Fibroblast of lung (primary cell): ENCODE data around the gene DMBX1. TPM values are rescaled to one million over a fixed set of nuclear protein-coding genes. Genes with fewer than 3 reads are reported as not detected.

Source experiments
- DNase-seq, 2 donors: peaks; one replicate each; pipeline versions ENCODE4 v3.0.0 to v3.0.0-alpha.2; 2010; ENCODE audit warnings: low read depth in 2 of 2
- H2AFZ ChIP-seq: 2 replicates; pipeline ENCODE4 v1.5.1; 2012; ENCODE audit warnings: low read length, control low read depth, inconsistent platforms
- H3K27ac ChIP-seq: 2 replicates; pipeline ENCODE4 v1.5.1; 2011; ENCODE audit warnings: low read length, control low read depth; ENCODE audit not compliant: insufficient read depth
- H3K27me3 ChIP-seq: 2 replicates; pipeline ENCODE4 v1.5.1; 2011; ENCODE audit warnings: mild to moderate bottlenecking, low read length; ENCODE audit not compliant: control insufficient read depth, insufficient read depth
- H3K36me3 ChIP-seq: 2 replicates; pipeline ENCODE4 v1.5.1; 2011; ENCODE audit warnings: low read length; ENCODE audit not compliant: control insufficient read depth, insufficient read depth
- H3K4me1 ChIP-seq: 2 replicates; pipeline ENCODE4 v1.5.1; 2011; ENCODE audit warnings: low read length; ENCODE audit not compliant: control insufficient read depth, insufficient read depth; ENCODE audit errors: extremely low read depth
- H3K4me2 ChIP-seq: 2 replicates; pipeline ENCODE4 v1.5.1; 2011; ENCODE audit warnings: low read length, control low read depth; ENCODE audit not compliant: insufficient read depth; ENCODE audit errors: extremely low read depth
- H3K4me3 ChIP-seq, 4 experiments: fragments of 200-600 bp in 1 of 4; sonication (generic) in 1 of 4; replicated peaks in 1 of 4; 2 replicates each; pipeline ENCODE4 v1.5.1; 2011 to 2016; ENCODE audit warnings: low read length in 4 of 4, low read depth in 3 of 4, mild to moderate bottlenecking in 3 of 4, control low read depth in 2 of 4, inconsistent platforms in 1 of 4, mixed read lengths in 1 of 4; ENCODE audit not compliant: insufficient read depth in 1 of 4; ENCODE audit errors: control extremely low read depth in 1 of 4
- H3K79me2 ChIP-seq: 2 replicates; pipeline ENCODE4 v1.5.1; 2012; ENCODE audit warnings: mild to moderate bottlenecking, low read length, inconsistent platforms; ENCODE audit not compliant: control insufficient read depth, insufficient read depth
- H3K9ac ChIP-seq: 2 replicates; pipeline ENCODE4 v1.5.1; 2011; ENCODE audit warnings: mild to moderate bottlenecking, low read length, control low read depth; ENCODE audit not compliant: insufficient read depth
- H3K9me3 ChIP-seq: 2 replicates; pipeline ENCODE4 v1.5.1; 2012; ENCODE audit warnings: low read depth, low read length; ENCODE audit not compliant: control insufficient read depth, insufficient read depth
- H4K20me1 ChIP-seq: 2 replicates; pipeline ENCODE4 v1.5.1; 2011; ENCODE audit warnings: low read length; ENCODE audit not compliant: control insufficient read depth, insufficient read depth; ENCODE audit errors: extremely low read depth
- EZH2 ChIP-seq: IDR thresholded peaks from 2 replicates; pipeline ENCODE4 v1.5.1; 2012; ENCODE audit warnings: low read length, control low read depth, mild to moderate bottlenecking; ENCODE audit errors: missing control alignments
- polyA plus RNA-seq, 2 donors: library from polyadenylated mRNA; depleted of rRNA in 1 of 2; stranded (reverse) in 1 of 2; unstranded in 1 of 2; fragments of >200 nt; gene quantifications; 2 replicates each; pipeline ENCODE4 v1.2.1, GENCODE V29; 2011 to 2012; ENCODE audit warnings: missing spikeins in 1 of 2
- total RNA-seq: library from RNA; depleted of rRNA; stranded (reverse); fragments of >200 nt; gene quantifications from 2 replicates; pipeline ENCODE4 v1.2.1, GENCODE V29; 2014
- TF ChIP-seq, protein P1 (sequence below), 2 donors: IDR thresholded peaks in 1 of 2; conservative IDR thresholded peaks in 1 of 2; 1 replicate in 1 of 2; 2 replicates in 1 of 2; pipeline ENCODE4 v1.5.1; 2011 to 2012; ENCODE audit warnings: low read length in 2 of 2, control low read depth in 1 of 2, inconsistent platforms in 1 of 2, low read depth in 1 of 2, mild to moderate bottlenecking in 1 of 2

DMBX1 gene
- total and polyA plus RNA-seq, 2 donors (not counting 1 experiment from before 2014, with no cell fraction given), result not detected

GRCh38 chr1:46452931-46453325 is 36.7 kb upstream of the DMBX1 start:
- H3K27ac ChIP-seq, result no peak overlapping the region
- H3K9me3 ChIP-seq, result no peaks in the 10 kb centered on the region
- no peak overlapping the region for H2AFZ ChIP-seq
- no peak for TF ChIP-seq EZH2
- TF ChIP-seq, protein P1, sequence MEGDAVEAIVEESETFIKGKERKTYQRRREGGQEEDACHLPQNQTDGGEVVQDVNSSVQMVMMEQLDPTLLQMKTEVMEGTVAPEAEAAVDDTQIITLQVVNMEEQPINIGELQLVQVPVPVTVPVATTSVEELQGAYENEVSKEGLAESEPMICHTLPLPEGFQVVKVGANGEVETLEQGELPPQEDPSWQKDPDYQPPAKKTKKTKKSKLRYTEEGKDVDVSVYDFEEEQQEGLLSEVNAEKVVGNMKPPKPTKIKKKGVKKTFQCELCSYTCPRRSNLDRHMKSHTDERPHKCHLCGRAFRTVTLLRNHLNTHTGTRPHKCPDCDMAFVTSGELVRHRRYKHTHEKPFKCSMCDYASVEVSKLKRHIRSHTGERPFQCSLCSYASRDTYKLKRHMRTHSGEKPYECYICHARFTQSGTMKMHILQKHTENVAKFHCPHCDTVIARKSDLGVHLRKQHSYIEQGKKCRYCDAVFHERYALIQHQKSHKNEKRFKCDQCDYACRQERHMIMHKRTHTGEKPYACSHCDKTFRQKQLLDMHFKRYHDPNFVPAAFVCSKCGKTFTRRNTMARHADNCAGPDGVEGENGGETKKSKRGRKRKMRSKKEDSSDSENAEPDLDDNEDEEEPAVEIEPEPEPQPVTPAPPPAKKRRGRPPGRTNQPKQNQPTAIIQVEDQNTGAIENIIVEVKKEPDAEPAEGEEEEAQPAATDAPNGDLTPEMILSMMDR (conservative IDR thresholded peaks at IDR 0.05 in 1 of 2, IDR thresholded peaks at IDR 0.05 in 1 of 2; ENCODE audit: low read depth in 1 of 2, low read length in 2 of 2), result no peak
- no peaks in the 10 kb centered on the region for H3K4me1 ChIP-seq
- H3K36me3 ChIP-seq, result no peaks in the 10 kb centered on the region
- H3K27me3 ChIP-seq, result peaks cover 29% of the 10 kb centered on the region
- H3K4me2 ChIP-seq, result no peak overlapping the region
- no peak for DNase-seq
- H3K4me3 ChIP-seq, result no peak overlapping the region
- H3K79me2 ChIP-seq, result no peaks in the 10 kb centered on the region
- H4K20me1 ChIP-seq, result no peaks in the 10 kb centered on the region
- H3K9ac ChIP-seq, result no peak overlapping the region

DNA sequence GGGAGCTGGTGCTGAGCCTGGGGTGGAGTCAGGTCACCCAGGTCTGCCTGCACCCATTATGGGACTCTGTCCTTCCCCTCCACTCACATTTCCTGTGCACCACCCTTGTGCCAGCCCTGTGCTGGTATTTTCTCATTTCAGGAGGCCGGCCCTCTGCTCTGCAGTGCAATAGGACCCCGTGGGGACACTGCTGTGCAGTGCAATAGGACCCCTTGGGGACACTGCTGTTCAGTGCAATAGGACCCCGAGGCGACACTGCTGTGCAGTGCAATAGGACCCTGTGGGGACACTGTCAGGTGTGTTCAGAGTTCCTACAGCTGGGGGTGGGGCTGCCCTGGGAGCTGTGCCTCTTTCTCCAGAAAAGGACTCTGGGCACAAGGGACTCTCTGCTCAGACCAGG is 36.2 kb upstream of the DMBX1 start:
- H2AFZ ChIP-seq, result no peak overlapping the region
- no peaks in the 10 kb centered on the region for H4K20me1 ChIP-seq
- no peaks in the 10 kb centered on the region for H3K4me1 ChIP-seq
- TF ChIP-seq, protein P1 (conservative IDR thresholded peaks at IDR 0.05 in 1 of 2, IDR thresholded peaks at IDR 0.05 in 1 of 2; ENCODE audit: low read depth in 1 of 2, low read length in 2 of 2), result no peak
- no peak for TF ChIP-seq EZH2
- peaks cover 24% of the 10 kb centered on the region for H3K27me3 ChIP-seq
- no peak overlapping the region for H3K4me3 ChIP-seq
- H3K79me2 ChIP-seq, result no peaks in the 10 kb centered on the region
- H3K4me2 ChIP-seq, result no peak overlapping the region
- no peak overlapping the region for H3K27ac ChIP-seq
- no peak for DNase-seq
- H3K36me3 ChIP-seq, result no peaks in the 10 kb centered on the region
- no peaks in the 10 kb centered on the region for H3K9me3 ChIP-seq
- no peak overlapping the region for H3K9ac ChIP-seq

DNA sequence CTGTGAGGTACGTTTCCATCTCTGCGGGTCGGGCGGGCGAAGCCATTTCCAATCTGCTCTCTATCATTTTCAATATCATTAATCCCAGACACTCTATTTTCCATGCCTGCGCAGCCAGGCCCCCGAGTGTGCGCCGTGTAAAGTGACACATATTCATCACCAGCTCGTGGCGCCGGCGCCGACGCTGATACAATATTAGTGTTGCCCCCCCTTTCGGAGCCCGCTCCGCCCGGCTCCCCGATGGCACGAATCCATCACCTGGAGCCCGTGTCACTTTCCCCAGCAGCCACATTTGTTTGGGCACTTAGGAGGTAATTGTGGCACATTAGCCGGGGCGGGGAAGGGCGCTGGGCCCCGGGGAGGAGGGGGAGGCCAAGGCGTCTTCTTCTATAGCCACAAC is 33.7 kb upstream of the DMBX1 start:
- Histone ChIP-seq H3K4me1 (no peaks in the 10 kb centered on the region), H2AFZ (no peak overlapping the region), H3K27ac (no peak overlapping the region), H4K20me1 (no peaks in the 10 kb centered on the region), H3K4me3 (no peak overlapping the region), H3K9ac (no peak overlapping the region), H3K4me2 (no peak overlapping the region), H3K36me3 (no peaks in the 10 kb centered on the region), H3K79me2 (no peaks in the 10 kb centered on the region), H3K9me3 (no peaks in the 10 kb centered on the region), H3K27me3 (peaks cover 10% of the 10 kb centered on the region)
- TF ChIP-seq EZH2, result no peak
- TF ChIP-seq, protein P1 (conservative IDR thresholded peaks at IDR 0.05 in 1 of 2, IDR thresholded peaks at IDR 0.05 in 1 of 2; ENCODE audit: low read depth in 1 of 2, low read length in 2 of 2), result no peak
- DNase-seq, result no peak
